NCI-H2029 treated with DMSO at 0.1 percent for 48 hours (cell line): ENCODE results near the gene LSM7.
"Not testable (repeated sequence)": the region's sequence is repeated elsewhere in the genome, so short reads cannot be mapped to it uniquely, and the experiment has no call there.

Experiments used
- DNase-seq: peaks from one replicate; lab custom pipeline; 2025; lab: John Stamatoyannopoulos, UW

The LSM7 gene

DNA sequence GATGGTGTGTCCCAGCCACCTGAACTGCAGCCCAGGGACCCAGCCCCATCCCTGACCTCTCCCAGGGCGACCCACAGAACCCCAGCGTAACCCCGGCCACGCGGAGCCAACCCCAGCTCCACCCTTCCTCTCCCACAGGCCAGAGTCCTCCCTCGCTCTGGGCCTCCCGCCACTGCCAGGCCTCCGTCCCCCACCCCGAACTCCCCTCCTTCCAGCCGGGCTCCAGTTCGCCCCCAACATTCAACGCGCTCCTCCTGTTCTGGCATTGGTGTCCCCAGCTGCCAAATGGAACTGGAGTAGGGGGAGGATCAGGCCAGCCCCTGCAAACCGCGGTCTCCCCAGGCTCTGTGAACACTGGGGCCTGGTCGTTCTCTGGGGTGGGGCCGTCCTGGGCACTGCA, 27.9 kb downstream of the LSM7 start:
- DNase-seq, result no peak

DNA sequence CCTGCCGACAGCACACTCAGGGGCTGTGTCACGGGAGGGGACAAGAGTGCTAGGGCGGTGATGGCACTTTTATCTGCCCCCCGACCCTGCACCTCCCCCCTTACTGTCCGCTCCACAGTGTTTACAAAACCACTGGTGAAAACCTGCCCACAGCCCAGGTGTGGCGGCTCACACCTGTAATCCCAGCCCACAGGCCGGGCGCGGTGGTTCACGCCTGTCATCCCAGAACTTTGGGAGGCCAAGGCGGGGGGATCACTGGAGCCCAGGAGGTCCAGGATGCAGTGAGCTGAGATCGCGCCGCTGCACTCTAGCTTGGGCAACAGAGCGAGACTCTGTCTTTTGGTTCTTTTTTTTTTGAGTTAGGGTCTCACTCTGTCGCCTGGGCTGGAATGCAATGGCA, 32.2 kb downstream of the LSM7 start:
- no peak for DNase-seq

- no peak for DNase-seq
These were observed 33.6 kb downstream of the LSM7 start for GRCh38 chr19:2294687-2295335.

DNA sequence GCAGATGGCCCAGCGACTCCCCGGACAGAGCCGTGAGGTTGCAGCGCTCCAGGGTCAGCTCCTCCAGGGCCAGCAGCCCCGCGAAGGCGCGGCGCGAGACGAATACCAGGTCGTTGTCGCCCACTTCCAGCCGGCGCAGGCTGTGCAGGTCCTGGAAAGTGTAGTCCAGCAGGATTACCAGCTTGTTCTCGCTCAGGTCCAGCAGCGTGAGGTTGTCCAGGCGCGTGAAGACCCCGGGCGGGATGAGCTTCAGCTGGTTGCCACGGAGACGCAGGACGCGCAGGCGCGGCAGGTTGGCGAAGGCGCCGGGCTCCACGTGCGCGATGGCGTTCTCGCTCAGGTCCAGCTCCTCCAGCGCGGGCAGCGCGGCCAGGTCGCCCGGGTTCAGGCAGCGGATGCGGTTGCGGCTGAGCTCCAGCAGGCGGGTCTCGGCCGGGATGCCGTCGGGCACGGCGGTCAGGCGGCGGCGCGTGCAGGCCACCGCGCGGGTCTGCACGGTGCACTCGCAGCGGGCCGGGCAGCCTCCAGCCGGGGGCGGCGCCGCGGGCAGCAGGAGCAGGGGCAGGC, 37.1 kb downstream of the LSM7 start:
- DNase-seq, result no peak

GRCh38 chr19:2290441-2291184, 37.8 kb downstream of the LSM7 start:
- DNase-seq, result no peak

DNA sequence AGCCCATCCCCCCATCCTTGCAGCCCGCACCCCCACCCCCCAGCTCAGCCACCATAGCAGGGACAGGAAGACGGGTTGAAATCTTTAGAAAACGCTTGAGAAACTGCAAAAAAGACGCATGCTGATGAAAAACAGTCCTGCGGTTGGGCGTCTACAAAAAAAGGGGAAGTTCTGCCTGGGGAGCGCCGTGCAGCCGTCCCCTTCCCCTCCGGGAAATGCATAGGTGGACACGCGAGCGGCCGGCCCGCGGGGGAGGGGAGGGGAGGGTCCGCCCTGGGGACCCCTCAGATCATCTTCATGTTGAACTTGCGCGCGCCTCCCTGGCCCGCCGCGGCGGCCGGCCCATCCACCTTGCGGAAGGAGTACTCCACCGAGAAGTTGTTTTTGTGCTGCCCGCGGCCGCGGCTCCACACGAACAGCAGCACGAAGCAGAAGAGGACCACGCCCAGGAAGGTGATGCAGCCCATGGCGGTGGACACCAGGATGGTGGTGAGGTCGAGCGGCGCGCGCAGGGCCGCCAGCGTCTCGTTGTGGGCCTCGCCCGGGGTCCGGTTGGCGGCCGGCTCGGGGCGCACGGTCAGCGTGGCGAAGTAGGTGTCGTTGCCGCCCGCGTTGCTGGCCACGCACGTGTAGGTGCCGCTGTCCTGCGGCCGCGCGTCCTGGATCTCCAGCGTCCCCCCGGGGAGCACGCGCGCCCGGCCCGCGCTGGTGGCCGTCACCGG, 38.5 kb downstream of the LSM7 start:
- DNase-seq, result no peak

GRCh38 chr19:2288818-2289713, 39.3 kb downstream of the LSM7 start:
- no peak for DNase-seq

- DNase-seq, result no peak
These were observed 40.0 kb downstream of the LSM7 start for GRCh38 chr19:2288338-2288817.

GRCh38 chr19:2287585-2288337, 40.6 kb downstream of the LSM7 start:
- DNase-seq, result no peak

- no peak for DNase-seq
These were observed 41.8 kb downstream of the LSM7 start for GRCh38 chr19:2286402-2287140.

- no peak for DNase-seq
These were observed 44.4 kb downstream of the LSM7 start for GRCh38 chr19:2283835-2284507.

DNA sequence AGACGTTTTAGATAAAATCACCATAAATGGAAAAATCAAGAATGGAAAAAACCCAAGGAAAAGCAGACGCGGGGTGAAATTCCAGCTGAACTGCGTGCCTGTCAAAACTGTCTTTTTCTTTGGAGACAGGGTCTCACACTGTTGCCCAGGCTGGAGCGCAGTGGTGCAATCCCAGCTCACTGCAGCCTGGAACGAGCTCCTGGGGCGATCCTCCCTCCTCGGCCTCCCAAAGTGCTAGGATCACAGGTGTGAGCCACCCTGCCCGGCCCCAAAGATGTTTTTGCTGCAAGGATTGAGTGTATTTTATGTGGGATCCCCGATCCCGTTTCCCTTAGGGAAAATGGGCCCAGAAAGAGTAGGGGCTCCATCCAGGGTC, 45.5 kb downstream of the LSM7 start:
- DNase-seq, result no peak

- DNase-seq, result no peak
These were observed 46.1 kb downstream of the LSM7 start, which contains the start of gene PEAK3 for GRCh38 chr19:2282062-2282861. PEAK3 (minus strand) TSS chr19:2282175; CDS start chr19:2280931, 1,244 bp downstream.

- not testable (repeated sequence) for DNase-seq
These were observed 46.9 kb downstream of the LSM7 start for GRCh38 chr19:2281265-2282061.

DNA sequence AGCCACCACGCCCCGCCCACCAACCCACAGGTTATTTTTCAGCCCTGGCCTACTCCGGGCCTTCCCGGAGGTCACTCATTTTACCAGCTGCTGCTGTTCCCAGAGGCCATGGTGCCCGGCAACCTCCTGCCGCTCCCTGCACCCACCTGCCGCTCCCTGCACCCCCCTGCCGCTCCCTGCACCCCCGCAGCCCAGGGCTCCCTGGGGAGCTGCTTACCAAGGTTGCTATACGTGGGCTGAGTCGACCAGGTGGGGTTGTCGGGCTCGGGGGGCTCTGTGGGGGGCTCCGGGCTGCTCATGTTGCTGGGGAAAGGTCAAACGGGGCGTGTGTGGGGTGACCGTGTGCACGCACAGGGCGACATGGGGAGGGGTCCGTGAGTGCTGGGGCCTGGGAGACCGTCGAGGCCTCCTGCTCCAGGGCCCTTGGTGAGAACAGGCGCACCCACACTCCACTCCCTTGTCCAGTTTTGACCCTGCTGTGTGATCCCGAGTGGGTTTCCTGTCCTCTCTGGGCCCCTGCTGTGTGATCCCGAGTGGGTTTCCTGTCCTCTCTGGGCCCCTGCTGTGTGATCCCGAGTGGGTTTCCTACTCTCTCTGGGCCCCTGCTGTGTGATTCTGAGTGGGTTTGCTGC, 47.6 kb downstream of the LSM7 start:
- no peak for DNase-seq

DNA sequence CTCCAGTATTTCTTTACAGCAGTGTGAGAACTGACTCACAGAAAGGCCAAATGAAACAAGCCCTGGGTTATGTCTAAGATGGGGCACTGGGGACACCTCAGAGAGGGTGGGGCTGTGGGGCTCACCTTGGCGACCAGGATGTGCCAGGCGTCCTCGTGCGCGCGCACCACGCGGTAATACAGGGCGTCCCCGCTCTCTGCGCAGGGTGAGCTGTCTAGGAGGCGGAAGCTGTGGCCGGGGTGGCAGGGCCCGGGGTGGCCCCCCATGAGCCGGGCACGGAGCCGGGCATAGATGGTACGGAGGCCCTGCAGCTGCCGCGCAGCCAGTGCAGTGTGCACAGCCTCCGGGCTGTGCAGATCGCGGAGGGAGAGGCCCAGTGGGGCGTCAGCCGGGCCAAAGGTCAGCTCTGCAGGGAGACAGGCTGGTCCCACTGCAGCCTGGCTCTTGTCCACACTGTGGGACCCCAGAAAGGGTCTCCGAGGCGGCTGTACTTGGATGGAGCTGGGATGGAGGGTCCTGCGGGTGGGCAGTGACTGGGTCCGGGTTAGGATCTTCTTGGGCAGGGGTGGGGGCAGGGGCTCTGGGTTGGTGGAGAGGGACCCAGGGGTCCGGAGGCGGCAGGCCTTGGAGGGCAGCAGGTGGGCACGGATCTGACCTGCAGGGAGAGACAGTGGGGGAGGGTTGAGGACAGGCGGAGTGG, 49.8 kb downstream of the LSM7 start:
- DNase-seq, result no peak

DNA sequence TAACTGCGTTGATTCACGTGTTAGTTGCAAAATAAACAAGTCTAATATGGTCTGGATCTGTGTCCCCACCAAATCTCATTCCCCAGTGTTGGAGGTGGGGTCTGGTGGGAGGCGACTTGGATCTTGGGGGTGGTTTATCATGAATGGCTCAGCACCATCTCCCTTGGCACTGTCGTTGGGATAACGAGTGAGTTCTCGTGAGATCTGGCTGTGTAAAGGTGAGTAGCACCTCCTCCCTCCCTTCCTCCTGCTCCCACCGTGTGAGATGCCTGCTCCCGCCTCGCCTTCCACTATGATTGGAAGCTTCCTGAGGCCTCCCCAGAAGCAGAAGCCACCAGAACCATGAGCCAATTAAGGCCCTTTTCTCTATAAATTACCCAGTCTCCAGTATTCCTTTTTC, 51.2 kb downstream of the LSM7 start:
- DNase-seq, result no peak
